ENCODE measurements around the gene RAB6B.

The RAB6B gene

DNA sequence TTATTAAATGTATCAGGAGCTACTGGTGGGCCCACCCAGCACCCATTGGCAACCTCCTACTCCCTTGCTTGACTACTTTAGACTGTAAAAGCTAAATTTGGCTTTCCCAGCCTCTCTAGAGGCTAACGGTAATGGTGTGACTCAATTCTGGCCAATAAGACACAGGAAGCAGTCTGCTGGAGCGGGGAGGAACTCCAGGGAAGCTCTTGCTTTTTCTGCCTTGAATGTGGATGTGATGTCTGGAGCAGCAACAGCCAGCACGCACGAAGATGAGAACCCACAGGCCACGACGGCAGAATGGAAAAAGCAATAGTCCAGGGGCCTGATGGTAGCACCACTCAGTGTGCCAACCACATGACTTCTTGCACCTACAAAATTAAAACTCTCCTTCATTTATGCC, 39.9 kb downstream of the RAB6B start:
- DNase-seq, result no peak

DNA sequence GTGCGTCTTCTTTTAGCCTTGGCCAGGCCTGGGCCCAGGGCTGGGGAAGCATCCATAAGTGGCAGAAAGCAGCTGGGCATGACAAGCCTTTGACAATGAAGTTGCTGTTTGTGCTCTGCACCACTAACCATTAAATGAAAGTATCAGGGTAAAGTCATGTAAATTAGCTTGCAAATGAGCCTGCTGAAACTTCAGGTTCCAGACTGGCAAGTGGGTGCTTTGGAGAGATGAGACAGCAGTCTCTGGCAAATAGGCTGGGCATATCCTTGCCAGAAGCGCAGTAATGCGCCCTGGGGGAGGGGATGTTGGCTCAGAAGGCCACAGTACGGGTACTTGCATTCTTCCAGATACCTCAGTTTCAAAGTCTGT, 40.7 kb downstream of the RAB6B start:
- DNase-seq, result no peak

DNA sequence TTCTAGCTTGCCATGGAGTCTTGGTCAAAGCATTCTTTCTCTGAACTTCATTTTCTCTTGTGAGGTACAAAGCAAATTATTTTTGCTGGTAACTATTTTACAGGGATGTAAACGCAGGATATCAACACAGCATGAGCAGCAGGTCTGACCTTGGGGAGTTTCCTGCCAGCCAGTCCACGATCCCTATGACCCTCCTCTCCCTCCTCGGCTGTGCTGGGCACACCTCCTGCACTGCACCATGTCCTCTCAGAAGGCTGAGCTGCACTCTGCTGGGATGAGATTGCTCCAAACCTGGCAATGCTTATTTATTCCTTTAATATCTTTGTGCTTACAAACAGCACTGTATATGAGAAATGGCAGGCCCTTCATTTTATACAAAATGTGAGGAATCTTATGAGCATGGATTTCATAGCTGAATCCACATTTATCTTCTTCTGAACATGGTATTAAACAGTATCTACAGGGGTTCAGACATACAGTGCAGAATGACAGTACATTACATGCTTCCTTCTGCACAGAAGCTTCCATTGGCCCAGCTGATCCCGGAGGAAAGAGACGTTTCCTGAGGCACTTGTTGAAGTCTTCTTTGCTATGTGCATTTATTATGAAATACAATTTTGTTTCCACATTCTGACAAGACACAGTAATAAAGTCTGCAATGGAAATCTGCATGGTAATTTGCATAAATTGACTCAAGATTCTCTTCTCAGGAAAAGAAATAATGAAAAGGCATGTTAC, 41.2 kb downstream of the RAB6B start:
- no peak for DNase-seq

DNA sequence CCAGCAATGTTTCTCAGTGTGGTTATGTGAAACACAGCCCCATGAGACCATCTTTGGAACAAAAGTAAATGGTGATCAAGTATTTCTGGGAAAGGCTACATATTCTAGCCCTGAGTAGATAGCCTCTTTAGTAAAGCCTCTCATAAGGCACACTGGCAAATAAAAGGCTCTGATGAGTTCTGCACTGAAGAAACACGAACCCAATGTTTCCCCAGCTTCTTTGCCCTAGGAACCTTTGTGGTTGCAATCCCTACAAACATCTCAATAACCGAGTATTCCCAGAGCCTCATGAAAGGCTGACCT, 41.8 kb downstream of the RAB6B start:
- DNase-seq, result no peak

- DNase-seq, result no peak
Observed at GRCh38 chr3:133853063-133853924, 42.4 kb downstream of the RAB6B start.

DNA sequence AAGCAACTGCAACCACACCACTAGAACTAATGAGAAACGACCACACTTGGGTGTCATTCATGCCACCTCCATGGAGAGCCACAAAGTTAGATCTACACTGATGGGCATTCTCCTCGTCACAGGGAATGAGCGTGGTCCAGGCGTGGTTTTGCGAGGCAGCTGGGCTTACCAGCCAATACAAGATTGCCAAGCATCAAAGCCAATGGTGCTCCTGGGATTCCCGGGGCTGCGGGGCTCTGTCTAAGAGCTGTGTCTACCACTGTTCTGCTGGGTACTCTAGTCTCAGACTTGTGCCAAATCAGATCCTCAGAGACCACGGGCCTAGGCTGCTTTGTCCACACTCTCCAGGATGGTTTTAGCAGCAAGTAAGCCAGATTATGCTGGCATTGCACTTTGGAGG, 43.8 kb downstream of the RAB6B start:
- no peak for DNase-seq

- no peak for DNase-seq
Observed at GRCh38 chr3:133851266-133851906, 44.3 kb downstream of the RAB6B start.

GRCh38 chr3:133850034-133850433, 45.6 kb downstream of the RAB6B start:
- DNase-seq, result no peak

- no peak for DNase-seq
Observed at GRCh38 chr3:133849346-133849745, 46.3 kb downstream of the RAB6B start.

DNA sequence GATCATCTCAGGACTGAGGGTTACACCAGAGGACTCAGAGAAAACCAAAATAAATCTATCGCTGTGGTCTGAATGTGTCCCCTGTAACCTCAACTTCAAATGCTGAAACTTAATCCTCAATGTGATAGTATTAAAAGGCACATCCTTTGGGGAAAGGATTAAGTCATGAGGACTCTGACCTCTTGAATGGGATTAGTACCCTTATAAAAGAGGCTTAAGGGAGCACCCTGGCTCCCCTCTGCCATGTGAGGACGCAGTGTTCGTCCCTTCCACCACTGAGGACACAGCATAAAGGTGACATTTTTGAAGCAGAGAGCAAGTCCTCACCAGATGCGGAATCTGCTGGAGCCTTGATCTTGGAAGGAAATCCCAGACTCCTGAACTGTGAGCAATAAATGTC, 50.6 kb downstream of the RAB6B start:
- no peak for DNase-seq

DNA sequence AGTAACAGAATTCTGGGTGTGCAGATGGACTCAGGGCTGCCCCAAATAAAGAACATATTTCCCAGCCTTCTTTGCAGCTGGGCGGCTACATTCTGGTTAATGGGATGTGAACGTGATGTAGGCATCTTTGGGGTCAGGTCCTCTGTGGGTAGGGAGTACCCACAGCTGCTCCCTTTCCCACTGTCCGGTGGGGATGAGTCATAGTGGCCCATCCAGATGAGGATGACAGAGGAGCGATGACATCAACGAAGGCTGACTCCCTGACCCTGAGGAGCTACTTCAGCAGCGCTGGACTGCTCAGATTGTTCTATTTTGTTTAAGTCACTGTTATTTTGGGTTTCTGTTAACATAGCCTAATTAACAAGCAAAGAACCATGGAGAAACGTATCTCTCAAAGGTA, 52.0 kb downstream of the RAB6B start:
- no peak for DNase-seq

GRCh38 chr3:133842158-133842557, 53.5 kb downstream of the RAB6B start:
- DNase-seq, result no peak

GRCh38 chr3:133841196-133841595, 54.5 kb downstream of the RAB6B start:
- no peak for DNase-seq

GRCh38 chr3:133840767-133841166, 54.9 kb downstream of the RAB6B start:
- no peak for DNase-seq

- no peak for DNase-seq
Observed at GRCh38 chr3:133840055-133840737, 55.5 kb downstream of the RAB6B start.

GRCh38 chr3:133838916-133839800, 56.5 kb downstream of the RAB6B start:
- no peak for DNase-seq

- no peak for DNase-seq
Observed at GRCh38 chr3:133838296-133838789, 57.3 kb downstream of the RAB6B start.

DNA sequence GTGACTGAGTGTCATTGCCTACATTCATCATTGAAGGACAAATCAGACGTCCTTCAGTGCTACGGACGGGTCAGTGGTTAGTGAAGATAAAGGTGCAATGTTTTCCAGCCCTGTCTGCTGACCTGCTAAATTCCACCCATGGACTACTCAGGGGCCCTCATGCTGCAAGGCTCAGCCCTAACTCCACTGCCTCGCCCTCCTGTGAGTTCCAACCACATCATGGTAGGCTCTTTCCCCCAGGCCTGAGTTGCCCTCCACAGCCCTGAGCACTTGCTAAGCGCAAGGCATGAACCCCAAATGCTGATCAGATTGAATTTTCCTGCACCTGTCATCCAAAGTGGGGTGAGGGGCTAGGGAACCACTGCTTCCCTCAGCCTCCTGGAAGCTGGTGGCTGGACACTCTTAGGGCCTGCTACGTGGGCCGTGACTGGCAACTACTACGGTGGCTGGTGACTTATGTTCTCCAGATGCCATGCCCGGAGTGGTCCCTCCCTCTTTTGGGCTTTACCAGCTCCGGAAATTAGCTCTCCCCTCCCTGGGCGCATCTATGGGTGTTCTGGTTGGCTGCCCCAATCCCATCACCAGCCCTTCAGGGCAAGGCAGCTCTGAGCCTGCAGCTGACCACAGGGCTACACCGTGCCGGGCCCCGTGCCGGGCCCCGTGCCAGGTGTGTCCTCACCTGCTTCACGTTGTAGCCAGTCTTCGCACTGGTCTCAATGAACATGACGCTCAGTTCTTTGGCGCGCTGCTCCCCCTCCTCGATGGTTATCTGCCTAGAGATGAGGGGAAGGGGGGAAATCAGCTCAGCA, 58.0 kb downstream of the RAB6B start:
- no peak for DNase-seq

GRCh38 chr3:133836497-133837158, 59.1 kb downstream of the RAB6B start:
- no peak for DNase-seq

- DNase-seq, result no peak
Observed at GRCh38 chr3:133835961-133836360, 59.7 kb downstream of the RAB6B start.

DNA sequence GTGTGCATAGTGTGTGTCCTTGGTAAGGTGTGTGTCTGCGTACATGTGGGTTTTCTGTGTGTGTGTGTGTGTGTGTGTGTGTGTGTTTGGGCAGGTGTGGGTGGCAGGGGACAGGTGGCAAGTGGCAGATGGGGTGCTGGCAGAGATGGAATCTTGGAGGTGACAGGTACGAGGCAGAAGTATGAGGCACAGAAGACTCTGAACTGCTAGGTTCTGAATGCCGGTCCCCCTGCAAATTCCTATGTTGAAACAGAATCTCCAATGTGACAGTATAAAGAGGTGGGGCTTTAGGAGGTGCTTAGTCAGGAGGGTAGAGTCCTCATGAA, 60.3 kb downstream of the RAB6B start:
- DNase-seq, result no peak

Data from activated gamma-delta T cell (primary cell).